ENCODE data around the gene VTI1A.

VTI1A gene

GRCh38 chr10:112792487-112793201 lies 345.6 kb downstream of the VTI1A start (continued):
- TF ChIP-seq ZNF518A (tag by site-specific recombination; conservative IDR thresholded peaks at IDR 0.05; ENCODE audit: low read depth) (no peak; the same call in 1 of the 2 replicates), ZFP3 (tag by site-specific recombination; IDR thresholded peaks at IDR 0.05; ENCODE audit: low read depth) (no peak), ZNF776 (tag by site-specific recombination; IDR thresholded peaks at IDR 0.05; ENCODE audit: borderline replicate concordance) (no peak), HOXD13 (CRISPR knock-in tag; IDR thresholded peaks at IDR 0.05; ENCODE audit: borderline replicate concordance) (no peak), ZNF580 (tag by site-specific recombination; IDR thresholded peaks at IDR 0.05) (no peak), ZNF433 (tag by site-specific recombination; IDR thresholded peaks at IDR 0.05; ENCODE audit: low read depth) (no peak), ZNF623 (tag by site-specific recombination; IDR thresholded peaks at IDR 0.05) (no peak), ZEB2 (tag by site-specific recombination; IDR thresholded peaks at IDR 0.05) (peak; percentile 17; the same call in 1 of the 2 replicates), PRDM2 (tag by site-specific recombination; IDR thresholded peaks at IDR 0.05; ENCODE audit: borderline replicate concordance) (no peak), ZNF654 (tag by site-specific recombination; IDR thresholded peaks at IDR 0.05; ENCODE audit: low read depth) (no peak; the same call in 1 of the 2 replicates), SP3 (tag by site-specific recombination; IDR thresholded peaks at IDR 0.05) (0 out of 2 replicates have a peak, but pooled peaks have one; percentile 9), ZFP37 (tag by site-specific recombination; IDR thresholded peaks at IDR 0.05) (no peak), MYNN (tag by site-specific recombination; IDR thresholded peaks at IDR 0.05; ENCODE audit: borderline replicate concordance) (no peak), ZNF140 (tag by site-specific recombination; IDR thresholded peaks at IDR 0.05) (no peak), ZNF175 (tag by site-specific recombination; IDR thresholded peaks at IDR 0.05) (no peak), REST (tag by site-specific recombination; IDR thresholded peaks at IDR 0.05) (no peak), ZNF394 (tag by site-specific recombination; IDR thresholded peaks at IDR 0.05; ENCODE audit: borderline replicate concordance) (no peak), FEZF1 (tag by site-specific recombination; IDR thresholded peaks at IDR 0.05) (peak; percentile 39), ZNF202 (tag by site-specific recombination; IDR thresholded peaks at IDR 0.05; ENCODE audit: borderline replicate concordance) (no peak), ZNF488 (tag by site-specific recombination; IDR thresholded peaks at IDR 0.05) (no peak), KLF9 (tag by site-specific recombination; IDR thresholded peaks at IDR 0.05; ENCODE audit: low read depth) (no peak), ZSCAN23 (tag by site-specific recombination; IDR thresholded peaks at IDR 0.05) (no peak), WT1 (tag by site-specific recombination; IDR thresholded peaks at IDR 0.05) (no peak), ZNF530 (tag by site-specific recombination; IDR thresholded peaks at IDR 0.05; ENCODE audit: low read depth) (no peak)
